ENCODE data around the gene TUBB3.
"Not testable (repeated sequence)": the region's sequence is repeated elsewhere in the genome, so short reads cannot be mapped to it uniquely, and the experiment has no call there.

The TUBB3 gene

GRCh38 chr16:89965447-89966225 lies 42.5 kb downstream of the TUBB3 start:
- no peak for DNase-seq (ENCODE audit: low read depth)

GRCh38 chr16:89966756-89967155 lies 43.6 kb downstream of the TUBB3 start:
- DNase-seq (ENCODE audit: low read depth) = no peak

- not testable (repeated sequence) for DNase-seq (ENCODE audit: low read depth)
Observed at GRCh38 chr16:89967436-89967835, 44.3 kb downstream of the TUBB3 start.

- DNase-seq (ENCODE audit: low read depth) = not testable (repeated sequence)
Observed at GRCh38 chr16:89968074-89968473, 44.9 kb downstream of the TUBB3 start.

GRCh38 chr16:89969741-89970410 lies 46.7 kb downstream of the TUBB3 start:
- no peak for DNase-seq (ENCODE audit: low read depth)

GRCh38 chr16:89971495-89972243 lies 48.5 kb downstream of the TUBB3 start:
- no peak for DNase-seq (ENCODE audit: low read depth)

- DNase-seq (ENCODE audit: low read depth) = no peak
Observed at GRCh38 chr16:89972244-89973234, 49.4 kb downstream of the TUBB3 start.

- no peak for DNase-seq (ENCODE audit: low read depth)
Observed at GRCh38 chr16:89973235-89973634, 50.1 kb downstream of the TUBB3 start.

GRCh38 chr16:89973654-89974335 lies 50.7 kb downstream of the TUBB3 start:
- DNase-seq (ENCODE audit: low read depth) = no peak

GRCh38 chr16:89974870-89975269 lies 51.7 kb downstream of the TUBB3 start:
- no peak for DNase-seq (ENCODE audit: low read depth)

- no peak for DNase-seq (ENCODE audit: low read depth)
Observed at GRCh38 chr16:89981414-89981813, 58.3 kb downstream of the TUBB3 start.

- no peak for DNase-seq (ENCODE audit: low read depth)
Observed at GRCh38 chr16:89982318-89982717, 59.2 kb downstream of the TUBB3 start.

GRCh38 chr16:89983536-89983935 lies 60.4 kb downstream of the TUBB3 start:
- no peak for DNase-seq (ENCODE audit: low read depth)

GRCh38 chr16:89984216-89984615 lies 61.1 kb downstream of the TUBB3 start:
- DNase-seq (ENCODE audit: low read depth) = no peak

- DNase-seq (ENCODE audit: low read depth) = no peak
Observed at GRCh38 chr16:89985219-89985618, 62.1 kb downstream of the TUBB3 start.
